ENCODE data around the gene SDK2. TPM values are rescaled to one million over a fixed set of nuclear protein-coding genes. Genes with fewer than 3 reads are reported as not detected.

Gene SDK2
- total and polyA plus RNA-seq, 2 of the 4 experiments (the other 2 are of a cell fraction) = under 0.01 to 0.03 TPM

- intact Hi-C loops (cut with micrococcal nuclease) (no loop called here), dilution Hi-C loops (cut with HindIII; ENCODE audit: low sequenced_read_pairs, unreplicated experiment) (no loop called here), in situ Hi-C loops (cut with MboI; ENCODE audit: low sequenced_read_pairs) (no loop called here)
- H3K79me1 ChIP-seq (ENCODE audit: low read depth in 1 of 2, low read length in 2 of 2) = no peaks in the 10 kb centered on the region
- H3K9ac ChIP-seq (ENCODE audit: low read depth, low read length) = no peak overlapping the region
- no peak overlapping the region for H2AK5ac ChIP-seq (ENCODE audit: low read depth, low read length)
- no peak overlapping the region for H4K8ac ChIP-seq (ENCODE audit: low read depth in 2 of 2, low read length in 2 of 2)
- 60% methylated on average over 1 of the region's 11 CpGs; no CpG with 5 or more reads in 1 of the 2 experiments for WGBS, 2 experiments (ENCODE audit: extremely low coverage in 2 of 2, insufficient read length in 1 of 2)
- H4K91ac ChIP-seq (ENCODE audit: insufficient read depth, low read depth, low read length) = no peak overlapping the region
- ATAC-seq (ENCODE audit: low read depth) = no peak
- peaks cover 7% of the 10 kb centered on the region; the same call in 1 of the 2 replicates for H3K27me3 ChIP-seq (ENCODE audit: control insufficient read depth, insufficient read depth, low read length)
- no TSS peak for BruUV-seq (replicated peaks)
- H3K4me3 ChIP-seq (ENCODE audit: insufficient read depth, low read depth, low read length) = no peak overlapping the region
- no peak overlapping the region for H3K14ac ChIP-seq (replicated peaks; ENCODE audit: low read depth, low read length)
- no peak overlapping the region for H2BK120ac ChIP-seq (ENCODE audit: low read depth, low read length)
- no peak overlapping the region for H3K56ac ChIP-seq (ENCODE audit: extremely low read depth, insufficient read depth, low read length)
- no peak overlapping the region for H3K23ac ChIP-seq (ENCODE audit: low read depth, low read length)
- TF ChIP-seq USF2 (IDR thresholded peaks at IDR 0.05; ENCODE audit: low read depth, low read length) (no peak), ELK1 (IDR thresholded peaks at IDR 0.05; ENCODE audit: borderline replicate concordance, low read depth, low read length) (no peak), FOS (IDR thresholded peaks at IDR 0.05; ENCODE audit: low read depth, low read length) (no peak), MAFK (IDR thresholded peaks at IDR 0.05; ENCODE audit: low read depth, low read length) (no peak), CEBPB (IDR thresholded peaks at IDR 0.05; ENCODE audit: low read depth, low read length) (no peak), NFE2L2 (IDR thresholded peaks at IDR 0.05; ENCODE audit: low read depth, low read length) (no peak), BHLHE40 (IDR thresholded peaks at IDR 0.05; ENCODE audit: low read depth, low read length) (no peak), POLR2A (IDR thresholded peaks at IDR 0.05; ENCODE audit: low read depth, low read length) (no peak), RAD21 (IDR thresholded peaks at IDR 0.05; ENCODE audit: low read length) (no peak), CTCF (conservative IDR thresholded peaks at IDR 0.05; ENCODE audit: low read depth, low read length) (no peak), MAZ (IDR thresholded peaks at IDR 0.05; ENCODE audit: borderline replicate concordance, low read depth, low read length) (no peak), SMC3 (IDR thresholded peaks at IDR 0.05; ENCODE audit: low read depth, low read length) (no peak), CHD1 (IDR thresholded peaks at IDR 0.05; ENCODE audit: low read depth, low read length) (no peak), RCOR1 (IDR thresholded peaks at IDR 0.05; ENCODE audit: insufficient replicate concordance, low read length) (no peak), RFX5 (IDR thresholded peaks at IDR 0.05; ENCODE audit: low read depth, low read length) (no peak), MXI1 (IDR thresholded peaks at IDR 0.05; ENCODE audit: borderline replicate concordance, low read depth, low read length) (no peak)
- DNase-seq = no peak
- ChIA-PET CTCF (no interaction called here), POLR2A (ENCODE audit: unreplicated experiment) (no interaction called here)
- H2BK5ac ChIP-seq (ENCODE audit: low read depth, low read length, poor library complexity, severe bottlenecking) = no peak overlapping the region
- no peaks in the 10 kb centered on the region for H4K20me1 ChIP-seq (ENCODE audit: insufficient read depth, low read length)
- H2AFZ ChIP-seq (replicated peaks; ENCODE audit: low read length, poor library complexity) = no peak overlapping the region
- no peak overlapping the region for H3K18ac ChIP-seq (ENCODE audit: low read depth, low read length)
- H4K5ac ChIP-seq (ENCODE audit: low read depth, low read length) = no peak overlapping the region
- H2BK20ac ChIP-seq (ENCODE audit: low read depth, low read length) = no peak overlapping the region
- no peaks in the 10 kb centered on the region for H3K36me3 ChIP-seq (ENCODE audit: control insufficient read depth, insufficient read depth, low read length)
- no peaks in the 10 kb centered on the region for H3K4me1 ChIP-seq (ENCODE audit: control insufficient read depth, insufficient read depth, low read length)
- no peak overlapping the region for H2BK15ac ChIP-seq (ENCODE audit: low read depth, low read length)
- no peak overlapping the region for H3K4me2 ChIP-seq (ENCODE audit: low read depth, low read length)
- no peaks in the 10 kb centered on the region for H3K9me1 ChIP-seq (ENCODE audit: insufficient read depth, low read length)
- H3K27ac ChIP-seq (ENCODE audit: insufficient read depth, low read length) = no peak overlapping the region
- H3K4ac ChIP-seq (ENCODE audit: low read depth, low read length) = no peak overlapping the region
- H3K9me3 ChIP-seq (ENCODE audit: control insufficient read depth, insufficient read depth, low read length) = no peaks in the 10 kb centered on the region
- H2AK9ac ChIP-seq (replicated peaks; ENCODE audit: low read depth, low read length, poor library complexity) = no peak overlapping the region
Observed at GRCh38 chr17:73390851-73391250, 253.4 kb downstream of the SDK2 start.
